Hypothalamus (tissue), 51 donors: ENCODE measurements around the gene PTPN7.
"Not testable (repeated sequence)": the region's sequence is repeated elsewhere in the genome, so short reads cannot be mapped to it uniquely, and the experiment has no call there.

Experiments
- DNase-seq, 51 donors: peaks; one replicate each; lab custom pipeline; 2025; lab: John Stamatoyannopoulos, UW

The PTPN7 gene

DNA sequence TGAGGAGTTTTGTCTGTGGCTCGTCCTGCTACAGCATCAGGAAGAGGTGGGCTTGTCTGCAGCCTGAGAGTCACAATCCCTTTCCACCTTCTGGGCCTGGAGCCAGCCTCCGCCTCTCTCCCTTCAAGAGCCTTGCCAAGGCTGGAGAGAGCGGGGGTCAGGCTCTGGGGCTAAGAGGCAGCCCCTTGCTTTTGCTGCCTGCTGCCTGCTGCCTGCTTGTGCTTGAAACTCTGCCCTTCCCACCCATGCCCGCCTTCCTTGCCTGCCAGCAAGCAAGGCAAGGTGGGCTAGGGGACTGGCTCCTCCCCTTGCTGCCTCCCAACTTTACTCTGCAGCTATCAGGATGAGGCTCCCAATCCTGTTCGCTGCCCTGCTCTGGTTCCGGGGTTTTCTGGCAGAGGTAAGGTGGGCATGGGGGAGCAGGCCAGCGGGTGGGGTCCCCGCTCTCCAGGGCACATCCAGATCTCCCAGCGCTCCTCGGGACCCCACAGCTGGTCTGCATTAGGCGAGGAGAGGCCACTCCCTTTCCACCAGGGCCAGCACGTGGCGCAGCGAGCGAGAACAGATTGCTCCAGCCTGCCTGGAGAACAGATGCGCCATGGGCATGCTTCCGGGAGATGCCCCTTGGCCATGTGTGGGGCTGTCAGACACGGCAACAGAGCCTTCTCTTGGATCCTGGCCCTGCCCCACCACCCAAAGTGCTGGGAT is 7.5 kb upstream of the PTPN7 start:
- no peak for DNase-seq

DNA sequence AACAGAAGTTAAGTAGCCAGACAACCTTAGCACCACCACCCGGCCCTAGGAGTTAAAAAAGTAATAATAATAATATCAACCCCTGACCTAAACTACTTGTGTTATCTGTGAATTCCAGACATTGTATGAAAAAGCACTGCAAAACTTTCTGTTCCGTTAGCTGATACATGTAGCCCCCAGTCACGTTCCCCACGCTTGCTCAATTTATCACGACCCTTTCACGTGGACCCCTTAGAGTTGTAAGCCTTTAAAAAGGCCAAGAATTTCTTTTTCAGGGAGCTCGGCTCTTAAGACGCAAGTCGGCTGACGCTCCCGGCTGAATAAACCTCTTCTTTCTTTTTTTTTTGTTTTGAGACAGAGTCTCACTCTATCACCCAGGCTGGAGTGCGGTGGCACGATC is 6.7 kb upstream of the PTPN7 start:
- not testable (repeated sequence) for DNase-seq

DNA sequence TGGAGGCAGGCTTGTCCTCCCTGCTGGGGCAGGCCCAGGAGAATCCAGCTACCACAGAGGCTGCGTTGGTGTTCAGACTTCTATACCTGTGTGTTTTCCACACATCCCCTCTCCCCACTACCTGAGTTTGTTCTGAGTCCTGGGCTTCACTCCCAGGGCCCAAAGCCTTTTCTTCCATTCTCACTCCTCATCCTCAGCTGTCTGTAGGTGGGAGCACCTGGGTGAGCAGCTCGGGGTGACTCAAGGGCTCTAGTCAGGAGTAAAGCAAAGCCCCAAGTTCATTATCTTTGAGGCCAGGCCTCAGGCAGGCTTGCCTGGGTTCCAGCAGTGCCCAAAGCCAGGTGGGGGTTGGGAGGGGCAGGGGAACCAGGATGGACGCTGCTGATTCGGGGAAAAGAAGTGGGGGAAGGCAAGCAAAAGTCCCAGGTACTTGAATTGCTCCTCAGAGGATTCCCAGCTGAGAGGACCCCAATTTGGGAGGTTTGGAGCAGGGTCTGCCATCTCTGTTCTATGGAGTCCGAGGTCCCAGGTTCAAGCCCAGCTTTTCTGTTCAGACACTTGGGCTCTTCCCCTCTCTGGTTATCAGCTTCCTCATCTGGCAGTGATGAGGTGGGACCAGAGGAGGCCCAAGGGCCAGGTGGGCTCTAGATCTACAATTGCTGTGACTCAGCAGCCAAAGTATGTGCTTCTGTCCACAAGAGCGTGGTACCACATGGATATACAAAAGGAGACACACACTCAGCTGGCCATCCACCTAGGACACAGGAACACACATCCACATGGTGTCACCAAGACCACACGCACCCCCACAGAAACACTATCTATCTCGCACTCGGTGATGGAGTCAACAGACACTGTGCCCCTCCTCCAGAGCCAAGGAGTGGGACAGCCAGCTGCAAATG is 5.8 kb upstream of the PTPN7 start:
- no peak for DNase-seq

DNA sequence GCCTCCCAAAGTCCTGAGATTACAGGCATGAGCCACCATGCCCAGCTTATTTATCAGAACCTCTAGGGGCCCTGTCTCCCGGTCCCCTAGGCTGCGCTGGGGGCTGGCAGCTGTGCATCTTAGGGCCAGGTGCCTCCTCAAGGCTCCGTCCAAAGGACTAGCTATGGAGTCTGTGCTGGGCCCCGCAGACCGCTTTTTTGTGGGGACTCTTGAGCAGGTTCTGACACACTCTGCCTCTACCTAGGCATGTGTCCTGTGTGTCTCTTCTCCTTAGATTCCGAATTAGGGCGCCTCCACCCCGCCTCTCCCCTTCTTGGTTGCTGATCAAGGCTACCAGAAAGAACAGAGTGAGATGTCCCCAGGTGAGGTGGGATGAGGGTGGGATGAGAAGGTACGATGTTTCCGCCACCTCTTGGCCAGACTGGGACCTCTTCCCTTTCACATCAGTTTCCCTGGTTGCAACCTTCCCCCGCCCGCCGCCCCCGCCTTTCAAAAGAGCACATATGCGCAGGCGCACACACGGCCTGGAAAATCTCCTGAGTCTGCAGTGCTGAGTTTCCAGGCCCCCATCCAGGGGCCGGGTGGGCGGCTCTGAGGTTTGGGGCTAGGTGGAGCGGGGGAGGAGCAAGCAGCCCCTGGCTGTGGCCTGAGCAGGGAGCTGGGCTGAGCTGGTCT is 5.0 kb upstream of the PTPN7 start:
- no peak for DNase-seq

DNA sequence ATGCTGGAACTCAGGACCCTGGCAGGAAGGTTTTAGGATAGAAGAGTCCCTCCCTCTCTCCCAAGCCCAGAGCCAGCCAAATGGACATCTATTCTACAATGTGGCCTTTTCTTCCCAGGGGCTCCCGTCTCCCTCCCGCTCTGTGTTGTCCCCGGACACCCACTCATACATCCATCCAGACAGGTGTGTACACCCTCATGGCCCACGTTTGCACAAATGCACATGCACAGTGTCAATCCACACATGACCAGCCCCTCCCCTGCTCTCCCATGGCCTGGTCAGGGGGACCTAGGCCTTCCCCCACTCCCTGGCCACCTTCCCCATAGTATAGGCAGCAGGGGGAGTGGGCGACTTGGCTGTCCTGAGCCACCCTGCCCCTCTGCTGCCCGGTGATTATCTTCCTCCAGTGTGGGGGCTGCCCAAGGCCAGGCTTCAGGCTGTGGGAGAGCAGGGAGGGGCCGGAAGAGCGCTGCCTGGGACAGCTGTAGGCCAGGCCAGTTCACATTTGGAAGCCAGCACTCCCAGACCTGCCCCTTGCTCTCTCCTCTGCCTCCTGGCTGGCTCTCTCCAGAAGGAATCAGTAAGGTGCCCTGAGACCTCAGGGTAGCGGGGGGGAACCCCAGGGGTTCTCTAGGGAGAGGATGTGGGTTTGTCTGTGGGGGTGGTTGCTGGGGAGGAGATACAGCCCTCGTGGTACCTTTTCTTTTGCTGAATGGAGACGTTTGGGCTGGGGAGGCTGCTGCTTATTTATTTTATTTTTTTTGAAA is 4.1 kb upstream of the PTPN7 start:
- DNase-seq = no peak

DNA sequence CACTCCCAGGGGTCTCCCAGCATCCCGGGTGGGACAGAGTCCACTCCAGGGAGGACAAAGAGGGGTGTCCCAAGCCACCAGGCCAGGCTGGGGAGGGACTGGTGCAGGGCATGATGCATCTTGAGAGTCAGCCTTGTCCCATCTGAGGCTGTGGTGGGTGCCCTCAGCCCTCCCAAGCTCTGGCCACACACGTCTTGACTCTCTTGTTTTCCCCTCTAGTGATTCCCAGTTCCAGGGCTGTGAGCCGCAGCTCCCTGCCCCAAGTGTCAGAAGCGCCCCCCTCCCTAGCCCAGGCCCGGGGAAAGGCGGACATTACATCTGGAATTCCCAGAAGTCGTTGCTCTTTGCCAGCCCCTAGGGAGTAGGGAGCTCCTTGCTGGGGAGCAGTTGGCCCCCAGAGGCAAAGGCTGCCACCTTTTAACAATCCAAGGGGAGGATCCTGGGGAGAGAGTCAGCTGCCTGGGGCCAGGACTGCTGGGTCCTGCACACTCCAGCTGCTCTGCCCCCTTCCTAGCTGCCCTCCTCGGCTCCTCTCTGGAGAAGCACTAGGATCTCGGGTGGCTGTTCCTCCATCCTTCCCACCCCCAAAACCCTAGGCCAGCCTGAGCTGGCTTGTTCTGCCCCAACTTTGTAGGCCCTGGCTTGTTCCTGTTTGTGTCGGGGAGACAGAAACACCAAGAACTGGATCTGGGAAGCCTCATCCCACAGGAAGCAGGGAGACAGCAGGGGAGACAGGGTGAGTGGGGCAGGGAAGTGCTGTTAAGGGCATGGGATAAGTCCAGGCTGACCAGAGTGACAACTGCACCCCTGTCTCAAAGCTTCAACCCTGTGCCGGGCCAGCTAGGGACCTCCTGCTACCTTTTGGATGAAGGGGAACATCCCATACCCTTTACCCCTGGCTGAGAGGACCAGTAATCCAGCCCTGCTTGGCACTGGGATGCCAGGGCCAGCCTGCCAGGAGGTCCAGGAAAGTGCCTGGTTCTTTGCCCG is 3.2 kb upstream of the PTPN7 start:
- DNase-seq = no peak

DNA sequence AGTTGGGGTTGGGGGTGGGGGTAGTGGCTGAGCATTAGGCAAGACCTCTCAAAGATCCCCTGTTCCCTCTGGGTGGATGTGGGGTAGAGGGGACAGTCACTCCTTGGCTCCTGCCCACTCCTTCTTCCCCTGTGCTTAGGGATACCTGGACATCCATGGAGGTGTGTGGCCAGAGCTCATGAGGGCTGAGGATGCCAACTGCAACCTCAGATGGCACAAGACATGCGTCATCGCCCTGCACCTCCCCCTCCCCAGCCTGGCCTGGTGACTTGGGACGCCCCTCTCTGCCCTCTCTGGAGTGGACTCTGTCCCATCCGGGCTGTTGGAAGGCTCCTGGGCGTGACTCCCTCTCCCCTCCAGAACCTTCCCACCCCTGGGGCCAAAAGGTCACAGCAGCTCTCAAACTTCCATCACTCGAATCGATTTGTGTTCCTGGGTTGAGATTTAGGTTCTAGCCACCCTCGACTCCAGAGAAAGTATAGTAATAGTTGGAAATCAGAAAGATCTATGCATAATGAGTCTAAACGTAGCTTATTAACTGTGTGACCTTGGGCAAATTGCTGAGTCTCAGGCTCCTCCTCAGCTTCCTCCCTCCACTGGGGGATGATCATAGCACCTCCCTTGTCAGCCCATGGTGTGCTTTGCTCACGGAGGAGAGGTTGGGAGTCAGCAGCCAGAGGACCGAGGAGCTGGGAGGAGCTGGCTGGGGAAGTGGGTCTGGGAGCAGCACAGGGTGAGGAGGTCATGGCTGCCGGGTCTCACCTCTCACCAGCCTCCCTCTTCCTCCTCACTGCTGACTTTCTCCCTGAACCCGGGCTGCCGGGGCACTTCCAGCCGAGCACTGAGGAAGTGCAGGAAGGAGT is 2.2 kb upstream of the PTPN7 start:
- no peak for DNase-seq

DNA sequence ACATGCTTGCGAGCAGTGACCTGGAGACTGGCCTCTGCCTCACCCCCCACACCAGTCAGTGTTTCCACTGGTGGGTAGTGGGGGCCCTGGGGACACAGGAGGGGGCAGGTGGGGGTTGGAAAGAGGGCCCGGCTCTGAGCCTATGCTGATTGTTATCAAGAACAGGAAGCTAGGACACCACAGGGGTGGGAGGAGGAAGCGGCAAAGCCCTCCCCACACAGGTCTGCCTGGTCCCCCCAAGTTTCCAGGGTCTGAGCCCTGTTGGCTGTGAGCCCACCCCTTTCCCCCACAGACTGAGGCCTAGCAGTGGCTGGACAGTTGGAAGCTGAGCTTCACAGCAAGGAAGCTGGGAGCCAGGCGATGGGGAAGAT is 1.6 kb upstream of the PTPN7 start:
- no peak for DNase-seq

DNA sequence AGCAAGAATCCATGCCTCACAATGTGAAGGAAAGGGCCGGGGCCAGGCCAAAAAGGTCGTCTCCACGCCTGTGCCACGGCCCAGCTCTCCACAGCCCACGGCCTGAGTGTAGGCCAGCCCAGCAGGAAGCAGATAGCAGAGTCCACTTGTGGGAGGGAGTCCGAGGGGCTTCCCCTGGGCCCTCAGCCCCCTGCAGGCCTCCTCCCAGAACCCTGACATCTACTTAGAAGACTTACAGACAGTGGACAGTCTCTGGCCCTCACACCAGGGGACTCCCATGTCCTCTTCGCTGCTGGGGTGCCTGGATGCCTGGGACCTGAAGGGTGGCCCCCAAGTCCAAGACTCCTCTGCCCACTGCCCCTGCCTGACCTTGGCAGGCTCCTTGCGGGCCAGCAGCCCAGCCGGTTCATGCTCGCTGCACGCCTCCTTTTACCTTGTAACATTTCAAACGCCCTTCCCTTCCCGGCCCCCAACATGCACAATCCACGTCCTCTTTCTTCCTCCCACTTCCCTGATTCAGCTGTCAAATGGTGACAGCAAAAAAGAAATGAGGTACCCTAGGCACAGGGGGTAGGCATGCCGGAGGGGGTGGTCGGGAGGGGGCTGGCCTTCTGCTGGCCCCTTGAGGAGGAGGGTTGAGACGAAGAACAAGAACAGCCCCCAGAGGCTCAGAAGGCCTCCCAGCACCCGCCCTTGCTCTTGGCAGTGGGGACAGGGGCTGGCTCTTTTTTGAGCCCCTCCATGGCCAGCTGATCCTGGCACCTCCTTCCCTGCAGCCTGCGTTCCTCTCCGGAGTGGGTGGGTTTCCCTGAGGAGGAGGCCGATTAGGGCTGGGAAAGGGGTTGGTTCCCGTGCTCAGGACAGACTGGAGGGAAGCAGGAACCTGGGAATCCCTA is 997 bp upstream of the PTPN7 start:
- peak in 1 of 51 donors; percentile 18 for DNase-seq

DNA sequence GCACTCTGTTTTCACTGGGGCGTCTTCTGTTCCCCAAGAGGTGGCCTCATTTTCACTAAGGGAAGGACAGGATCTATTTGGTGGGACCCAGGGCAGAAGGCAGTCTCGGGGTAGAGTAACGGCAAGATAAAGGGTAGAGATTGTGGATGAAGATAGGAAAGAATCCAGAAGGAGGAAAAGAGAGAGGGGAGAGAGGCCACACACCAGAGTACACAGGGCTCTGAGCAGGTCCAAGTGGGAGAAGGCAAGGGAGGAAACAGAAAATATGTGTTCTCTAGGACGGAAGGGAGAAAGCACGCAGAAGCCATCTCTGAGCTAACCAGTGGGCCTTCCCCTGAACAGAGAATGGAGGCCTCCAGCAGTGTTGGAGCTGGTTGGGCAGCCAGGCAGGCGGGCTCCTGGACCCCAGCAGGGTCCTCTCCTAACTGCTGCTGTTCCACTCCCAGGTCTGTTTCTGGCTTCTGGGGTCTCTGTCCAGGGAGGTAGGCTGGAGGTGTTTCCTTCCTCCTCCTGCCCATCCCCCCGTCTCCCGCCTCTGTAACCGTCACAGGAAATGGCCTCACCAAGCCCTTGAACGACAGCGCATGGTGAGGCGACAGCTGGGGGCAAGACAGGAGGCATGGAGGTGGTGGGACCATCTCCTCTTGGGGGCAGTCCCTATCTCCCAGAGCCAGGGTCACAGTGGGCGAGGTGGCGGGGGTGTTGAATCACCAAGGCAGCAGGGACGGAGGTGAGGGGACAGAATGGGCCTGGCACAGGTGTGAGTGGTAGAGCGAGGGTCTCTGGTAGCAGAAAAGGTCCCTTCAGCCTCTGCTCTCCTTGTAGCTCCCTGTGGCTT is 649 bp downstream of the PTPN7 start:
- DNase-seq = no peak

DNA sequence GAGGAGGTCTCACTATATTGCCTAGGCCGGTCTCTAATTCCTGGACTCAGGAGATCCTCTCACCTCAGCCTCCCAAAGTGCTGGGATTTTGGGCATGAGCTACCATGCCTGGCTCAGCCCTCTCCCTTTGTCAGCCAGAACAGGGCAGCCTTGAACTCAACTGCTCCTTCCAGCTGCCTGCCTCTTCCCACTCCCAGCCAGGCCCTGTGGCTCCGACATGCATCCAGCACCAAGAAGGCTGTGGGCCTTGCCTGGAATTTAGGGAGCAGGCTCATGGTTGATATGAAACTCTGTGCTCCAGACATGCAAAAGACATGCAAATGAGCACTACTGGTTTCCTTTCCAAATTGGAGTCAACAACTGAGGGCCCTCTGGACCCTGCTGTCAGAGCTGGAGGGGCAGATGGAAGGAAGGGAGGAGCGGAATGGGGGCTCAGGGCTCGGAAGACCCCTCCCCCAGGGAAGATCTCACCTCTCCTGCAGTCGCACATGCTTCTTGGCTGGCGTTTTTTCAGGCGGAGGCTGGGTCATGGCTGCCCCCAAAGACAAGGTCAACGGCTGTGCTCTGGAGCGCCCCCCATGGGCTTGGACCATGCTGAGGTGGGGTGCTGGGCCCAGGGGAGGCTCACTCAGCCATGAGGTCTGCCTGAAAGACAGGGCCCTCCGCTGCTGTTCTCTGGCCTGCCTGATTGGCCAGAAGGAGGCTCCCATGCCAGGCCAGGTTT is 1.4 kb downstream of the PTPN7 start:
- DNase-seq = no peak

DNA sequence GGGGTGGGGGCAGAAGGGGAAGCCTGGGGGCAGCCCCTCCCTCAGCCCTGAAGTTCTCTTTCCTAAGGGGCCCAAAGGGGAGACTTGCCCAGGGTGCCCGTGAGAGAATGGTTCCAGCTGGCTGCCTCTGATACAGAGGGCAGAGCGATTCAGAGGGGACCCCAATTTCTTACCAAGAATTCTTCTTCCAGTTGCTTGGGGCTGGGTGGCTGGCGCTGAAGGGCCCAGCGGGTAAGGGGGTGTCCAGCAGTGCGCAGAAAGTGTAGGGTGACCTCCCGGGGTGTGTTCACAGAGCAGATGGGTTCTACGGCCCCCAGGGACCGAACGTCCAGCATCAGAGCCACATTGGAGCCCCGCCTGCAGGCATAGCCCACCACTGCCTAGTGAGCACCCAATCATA is 2.5 kb downstream of the PTPN7 start:
- DNase-seq = no peak

DNA sequence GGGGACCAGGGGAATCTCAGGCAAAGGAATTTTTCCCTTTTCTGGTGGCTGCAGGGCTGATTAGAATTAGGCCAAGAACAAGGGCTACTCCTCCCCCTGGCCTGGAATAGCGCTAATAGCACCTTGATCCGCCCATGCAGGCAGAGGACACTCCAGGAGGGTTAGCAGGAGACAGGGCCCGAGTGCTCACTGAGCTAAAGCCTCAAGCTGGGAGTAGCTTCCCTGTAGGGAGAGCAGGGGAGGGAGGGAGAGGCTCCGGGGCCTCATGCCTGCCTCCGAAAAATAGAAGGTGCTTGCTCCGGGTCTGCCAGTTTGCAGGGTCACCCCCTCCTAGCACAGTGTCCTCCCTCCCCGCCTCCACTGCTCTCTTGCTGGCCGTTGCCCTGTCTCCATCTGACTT is 3.8 kb downstream of the PTPN7 start:
- DNase-seq = no peak

DNA sequence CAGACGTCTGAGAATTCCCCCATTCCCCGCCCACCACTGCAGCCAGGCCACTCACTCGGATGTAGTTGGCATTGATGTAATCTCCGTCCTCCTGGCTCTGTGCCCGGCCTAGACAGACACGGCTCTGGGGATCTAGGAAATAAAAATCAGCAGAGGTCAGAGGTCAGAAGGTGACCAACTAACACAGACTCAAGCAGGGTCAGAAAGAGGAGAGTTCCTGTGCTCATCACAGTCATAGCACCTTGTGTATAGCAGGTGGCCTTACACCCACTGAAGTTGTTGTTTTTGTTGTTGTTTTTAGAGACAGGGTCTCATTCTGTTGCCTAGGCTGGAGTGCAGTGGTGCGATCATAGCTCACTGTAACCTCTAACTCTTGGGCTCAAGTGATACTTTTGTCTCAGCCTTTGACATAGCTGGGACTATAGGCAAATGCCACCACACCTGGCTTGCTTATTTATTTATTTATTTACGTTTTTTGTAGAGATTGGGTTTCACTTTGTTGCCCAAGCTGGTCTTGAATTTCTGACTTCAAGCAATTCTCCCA is 4.9 kb downstream of the PTPN7 start:
- peak in 5 of 51 donors; percentile 14 to 28 (median 15) for DNase-seq

DNA sequence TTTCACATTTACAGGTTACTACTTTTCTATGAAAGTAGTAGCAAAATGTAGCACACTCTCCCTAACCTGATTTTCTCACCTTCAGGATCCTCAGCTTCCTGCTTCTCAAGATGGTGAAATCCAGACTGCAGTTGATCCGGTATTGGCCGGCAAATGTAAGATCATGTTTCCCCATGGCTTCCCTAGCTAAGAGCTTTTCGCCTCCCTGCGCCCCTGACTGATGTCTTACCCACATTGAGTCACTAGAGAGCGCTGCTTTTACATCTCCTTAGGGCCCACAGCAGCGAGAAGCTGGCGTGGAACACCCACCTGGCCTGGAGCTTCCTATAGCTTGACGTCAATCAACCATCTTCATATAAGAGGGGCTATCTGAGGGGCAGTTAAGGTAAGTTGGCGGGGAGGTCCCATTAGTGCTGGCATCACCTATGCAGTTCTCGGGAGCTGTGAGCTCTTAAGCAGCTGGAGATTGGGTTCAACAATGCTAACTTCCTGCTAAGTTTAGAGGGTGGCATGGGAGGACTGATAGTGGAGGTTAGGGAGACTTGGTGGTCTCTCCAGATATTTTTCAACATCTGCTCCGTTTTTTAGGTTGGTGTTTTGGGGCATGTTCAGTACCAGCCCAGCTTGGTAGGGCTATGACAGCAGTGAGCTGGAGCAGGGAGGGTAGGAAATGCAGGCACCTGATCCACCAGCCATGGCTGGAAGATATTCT is 5.5 kb downstream of the PTPN7 start:
- DNase-seq = peak in 15 of 51 donors; percentile 4 to 44 (median 26)
